ENCODE data around the gene CPN2. TPM values are rescaled to one million over a fixed set of nuclear protein-coding genes. Genes with fewer than 3 reads are reported as not detected.

The CPN2 gene
- total and polyA plus RNA-seq, 2 of the 13 experiments (the other 11 are each of a cell fraction or from before 2014, with no cell fraction given), result 26.7 to 27.7 TPM

GRCh38 chr3:194380326-194380725 lies 29.2 kb upstream of the CPN2 start:
- Histone ChIP-seq H3K9me3 (ENCODE audit: low read length) (no peaks in the 10 kb centered on the region), H3K4me2 (ENCODE audit: low read depth, low read length) (no peak overlapping the region), H3K27me3 (ENCODE audit: control insufficient read depth in 1 of 2, insufficient read depth in 2 of 2, low read length in 2 of 2) (peaks cover 11 to 72% of the 10 kb centered on the region in 2 experiments), H3K4me3 (replicated peaks in 1 of 3; ENCODE audit: insufficient read depth in 1 of 3, low read depth in 2 of 3, low read length in 3 of 3) (no peak overlapping the region), H4K20me1 (ENCODE audit: insufficient read depth, low read length) (no peaks in the 10 kb centered on the region), H3K79me2 (ENCODE audit: insufficient read depth, low read length) (no peaks in the 10 kb centered on the region), H3K27ac (ENCODE audit: extremely low read length, insufficient read depth, low read length) (no peak overlapping the region), H2AFZ (ENCODE audit: low read length) (no peak overlapping the region), H3K9ac (ENCODE audit: insufficient read depth, low read depth, low read length) (no peak overlapping the region), H3K4me1 (ENCODE audit: insufficient read depth, low read length) (no peaks in the 10 kb centered on the region), H3K36me3 (replicated peaks in 1 of 2; ENCODE audit: control insufficient read depth in 1 of 2, insufficient read depth in 2 of 2, low read length in 2 of 2) (no peaks in the 10 kb centered on the region)
- ChIA-PET POLR2A (no interaction called here), CTCF (ENCODE audit: low intra/inter-chr PET ratio, low total read pairs) (no interaction called here)
- BruUV-seq (replicated peaks), result no TSS peak
- ATAC-seq (no peak), DNase-seq (ENCODE audit: low spot score) (no peak), FAIRE-seq (no peak)
- intact Hi-C loops (cut with micrococcal nuclease; ENCODE audit: unreplicated experiment) (no loop called here), in situ Hi-C loops (cut with HindIII; ENCODE audit: extremely low pct_ligation_motif_present, low pct_unique_long_range_greater_than_20kb) (no loop called here)
- WGBS (ENCODE audit: low lambda C conversion rate), result 41% methylated on average over 7 of the region's 7 CpGs
- TF ChIP-seq SCMH1 (CRISPR knock-in tag; IDR thresholded peaks at IDR 0.05; ENCODE audit: borderline replicate concordance) (no peak), ZNF644 (CRISPR knock-in tag; IDR thresholded peaks at IDR 0.05; ENCODE audit: low read depth) (no peak), SMAD9 (CRISPR knock-in tag; IDR thresholded peaks at IDR 0.05) (no peak), MTF1 (CRISPR knock-in tag; IDR thresholded peaks at IDR 0.05) (no peak), CC2D1A (CRISPR knock-in tag; IDR thresholded peaks at IDR 0.05) (no peak), ZSCAN9 (CRISPR knock-in tag; IDR thresholded peaks at IDR 0.05; ENCODE audit: borderline replicate concordance) (no peak), ZNF333 (CRISPR knock-in tag; IDR thresholded peaks at IDR 0.05; ENCODE audit: borderline replicate concordance) (no peak), PHF20 (CRISPR knock-in tag; IDR thresholded peaks at IDR 0.05) (no peak), SNAI1 (CRISPR knock-in tag; IDR thresholded peaks at IDR 0.05; ENCODE audit: borderline replicate concordance) (no peak), ZNF607 (CRISPR knock-in tag; IDR thresholded peaks at IDR 0.05; ENCODE audit: borderline replicate concordance) (no peak)
- TF ChIP-seq, protein P1, sequence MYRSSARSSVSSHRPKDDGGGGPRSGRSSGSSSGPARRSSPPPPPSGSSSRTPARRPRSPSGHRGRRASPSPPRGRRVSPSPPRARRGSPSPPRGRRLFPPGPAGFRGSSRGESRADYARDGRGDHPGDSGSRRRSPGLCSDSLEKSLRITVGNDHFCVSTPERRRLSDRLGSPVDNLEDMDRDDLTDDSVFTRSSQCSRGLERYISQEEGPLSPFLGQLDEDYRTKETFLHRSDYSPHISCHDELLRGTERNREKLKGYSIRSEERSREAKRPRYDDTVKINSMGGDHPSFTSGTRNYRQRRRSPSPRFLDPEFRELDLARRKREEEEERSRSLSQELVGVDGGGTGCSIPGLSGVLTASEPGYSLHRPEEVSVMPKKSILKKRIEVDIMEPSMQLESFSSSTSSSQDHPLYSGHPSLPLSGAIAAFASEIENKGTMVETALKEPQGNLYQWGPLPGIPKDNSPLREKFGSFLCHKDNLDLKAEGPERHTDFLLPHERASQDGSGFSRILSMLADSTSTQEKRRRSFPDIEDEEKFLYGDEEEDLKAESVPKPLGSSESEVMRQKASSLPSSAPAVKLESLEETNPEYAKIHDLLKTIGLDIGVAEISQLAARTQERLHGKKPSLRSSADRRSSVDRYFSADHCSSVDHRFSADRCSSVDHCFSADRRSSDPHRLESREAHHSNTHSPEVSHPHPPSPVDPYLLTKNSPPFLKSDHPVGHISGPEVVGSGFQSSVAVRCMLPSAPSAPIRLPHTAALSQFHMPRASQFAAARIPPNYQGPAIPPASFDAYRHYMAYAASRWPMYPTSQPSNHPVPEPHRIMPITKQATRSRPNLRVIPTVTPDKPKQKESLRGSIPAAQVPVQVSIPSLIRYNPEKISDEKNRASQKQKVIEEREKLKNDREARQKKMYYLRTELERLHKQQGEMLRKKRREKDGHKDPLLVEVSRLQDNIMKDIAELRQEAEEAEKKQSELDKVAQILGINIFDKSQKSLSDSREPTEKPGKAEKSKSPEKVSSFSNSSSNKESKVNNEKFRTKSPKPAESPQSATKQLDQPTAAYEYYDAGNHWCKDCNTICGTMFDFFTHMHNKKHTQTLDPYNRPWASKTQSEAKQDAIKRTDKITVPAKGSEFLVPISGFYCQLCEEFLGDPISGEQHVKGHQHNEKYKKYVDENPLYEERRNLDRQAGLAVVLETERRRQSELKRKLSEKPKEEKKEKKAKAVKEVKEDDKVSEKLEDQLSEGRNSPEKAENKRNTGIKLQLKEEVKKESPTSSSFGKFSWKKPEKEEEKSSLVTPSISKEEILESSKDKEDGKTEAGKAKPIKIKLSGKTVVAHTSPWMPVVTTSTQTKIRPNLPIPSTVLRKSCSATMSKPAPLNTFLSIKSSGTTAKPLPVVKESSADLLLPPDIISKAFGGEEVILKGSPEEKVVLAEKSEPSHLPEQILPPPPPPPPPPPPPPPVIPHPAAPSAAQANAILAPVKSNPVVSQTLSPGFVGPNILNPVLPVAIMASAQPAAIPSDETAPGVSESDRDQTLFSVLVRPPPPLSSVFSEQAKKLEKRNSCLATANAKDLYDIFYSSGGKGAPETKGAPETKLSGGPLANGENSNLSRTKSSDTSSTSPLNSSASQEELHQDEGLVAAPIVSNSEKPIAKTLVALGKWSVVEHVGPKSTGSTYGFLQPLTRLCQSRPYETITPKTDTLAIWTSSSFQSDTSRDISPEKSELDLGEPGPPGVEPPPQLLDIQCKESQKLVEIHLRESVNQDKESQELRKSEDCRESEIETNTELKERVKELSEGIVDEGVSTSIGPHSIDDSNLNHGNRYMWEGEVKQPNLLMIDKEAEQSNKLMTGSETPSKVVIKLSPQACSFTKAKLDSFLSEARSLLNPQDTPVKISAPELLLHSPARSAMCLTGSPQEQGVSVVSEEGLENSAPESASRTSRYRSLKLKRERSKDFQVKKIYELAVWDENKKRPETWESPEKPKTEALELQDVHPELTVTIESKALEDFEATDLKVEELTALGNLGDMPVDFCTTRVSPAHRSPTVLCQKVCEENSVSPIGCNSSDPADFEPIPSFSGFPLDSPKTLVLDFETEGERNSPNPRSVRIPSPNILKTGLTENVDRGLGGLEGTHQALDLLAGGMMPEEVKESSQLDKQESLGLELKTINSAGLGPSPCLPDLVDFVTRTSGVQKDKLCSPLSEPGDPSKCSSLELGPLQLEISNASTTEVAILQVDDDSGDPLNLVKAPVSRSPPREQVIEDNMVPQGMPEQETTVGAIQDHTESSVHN (CRISPR knock-in tag; IDR thresholded peaks at IDR 0.05), result no peak
- TF ChIP-seq, protein P2, sequence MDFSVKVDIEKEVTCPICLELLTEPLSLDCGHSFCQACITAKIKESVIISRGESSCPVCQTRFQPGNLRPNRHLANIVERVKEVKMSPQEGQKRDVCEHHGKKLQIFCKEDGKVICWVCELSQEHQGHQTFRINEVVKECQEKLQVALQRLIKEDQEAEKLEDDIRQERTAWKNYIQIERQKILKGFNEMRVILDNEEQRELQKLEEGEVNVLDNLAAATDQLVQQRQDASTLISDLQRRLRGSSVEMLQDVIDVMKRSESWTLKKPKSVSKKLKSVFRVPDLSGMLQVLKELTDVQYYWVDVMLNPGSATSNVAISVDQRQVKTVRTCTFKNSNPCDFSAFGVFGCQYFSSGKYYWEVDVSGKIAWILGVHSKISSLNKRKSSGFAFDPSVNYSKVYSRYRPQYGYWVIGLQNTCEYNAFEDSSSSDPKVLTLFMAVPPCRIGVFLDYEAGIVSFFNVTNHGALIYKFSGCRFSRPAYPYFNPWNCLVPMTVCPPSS (IDR thresholded peaks at IDR 0.05), result no peak
- TF ChIP-seq, protein P3, sequence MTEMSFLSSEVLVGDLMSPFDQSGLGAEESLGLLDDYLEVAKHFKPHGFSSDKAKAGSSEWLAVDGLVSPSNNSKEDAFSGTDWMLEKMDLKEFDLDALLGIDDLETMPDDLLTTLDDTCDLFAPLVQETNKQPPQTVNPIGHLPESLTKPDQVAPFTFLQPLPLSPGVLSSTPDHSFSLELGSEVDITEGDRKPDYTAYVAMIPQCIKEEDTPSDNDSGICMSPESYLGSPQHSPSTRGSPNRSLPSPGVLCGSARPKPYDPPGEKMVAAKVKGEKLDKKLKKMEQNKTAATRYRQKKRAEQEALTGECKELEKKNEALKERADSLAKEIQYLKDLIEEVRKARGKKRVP (CRISPR knock-in tag; IDR thresholded peaks at IDR 0.05), result no peak
